NCI-H187 treated with DMSO at 0.1 percent for 48 hours (cell line): ENCODE measurements around the gene TNFSF4.

Source experiments
- DNase-seq: peaks from one replicate; lab custom pipeline; 2025; lab: John Stamatoyannopoulos, UW

The TNFSF4 gene

GRCh38 chr1:173210716-173211231, 3.6 kb upstream of the TNFSF4 start:
- no peak for DNase-seq

GRCh38 chr1:173210283-173210682, 3.2 kb upstream of the TNFSF4 start:
- DNase-seq, result no peak

- DNase-seq, result no peak
Observed at GRCh38 chr1:173208868-173209267, 1.7 kb upstream of the TNFSF4 start.

GRCh38 chr1:173208146-173208545, 1.0 kb upstream of the TNFSF4 start:
- DNase-seq, result no peak

- DNase-seq, result no peak
Observed at GRCh38 chr1:173205146-173206051, 1.7 kb downstream of the TNFSF4 start.

GRCh38 chr1:173204693-173205092, 2.4 kb downstream of the TNFSF4 start:
- DNase-seq, result no peak

GRCh38 chr1:173202424-173203145, 4.5 kb downstream of the TNFSF4 start:
- DNase-seq, result no peak

- DNase-seq, result no peak
Observed at GRCh38 chr1:173201969-173202368, 5.2 kb downstream of the TNFSF4 start.

GRCh38 chr1:173195596-173196088, 11.5 kb downstream of the TNFSF4 start:
- no peak for DNase-seq

- DNase-seq, result no peak
Observed at GRCh38 chr1:173193639-173194038, 13.5 kb downstream of the TNFSF4 start.

GRCh38 chr1:173191011-173191705, 16.0 kb downstream of the TNFSF4 start:
- DNase-seq, result no peak

GRCh38 chr1:173190101-173190936, 16.8 kb downstream of the TNFSF4 start:
- DNase-seq, result no peak

GRCh38 chr1:173187671-173188237, 19.4 kb downstream of the TNFSF4 start:
- DNase-seq, result no peak

GRCh38 chr1:173181791-173182190, 25.3 kb downstream of the TNFSF4 start:
- no peak for DNase-seq

GRCh38 chr1:173176246-173176645, 30.9 kb downstream of the TNFSF4 start:
- no peak for DNase-seq

GRCh38 chr1:173175514-173176145, 31.5 kb downstream of the TNFSF4 start:
- no peak for DNase-seq

GRCh38 chr1:173173388-173173787, 33.7 kb downstream of the TNFSF4 start:
- DNase-seq, result no peak

- no peak for DNase-seq
Observed at GRCh38 chr1:173171152-173171551, 36.0 kb downstream of the TNFSF4 start.

GRCh38 chr1:173168941-173169340, 38.2 kb downstream of the TNFSF4 start:
- no peak for DNase-seq

GRCh38 chr1:173164686-173165085, 42.4 kb downstream of the TNFSF4 start:
- DNase-seq, result no peak
